HEK293 (cell line): ENCODE measurements around the gene LDLRAD4.

ENCODE experiments used
- CTCF ChIA-PET: fragments of 350-600 bp; formaldehyde crosslinking; extraction: SDS; loops from one replicate; lab custom pipeline; 2021; ENCODE audit warnings: antibody characterized with exemption; lab: Yijun Ruan, JAX
- POLR2A ChIA-PET: fragments of 300-600 bp; formaldehyde crosslinking; extraction: SDS; loops from one replicate; lab custom pipeline; 2020; ENCODE audit warnings: antibody characterized with exemption, inconsistent platforms; lab: Yijun Ruan, JAX
- H3K27ac ChIP-seq: fragments of 200-500 bp; sonication (Bioruptor generic); 2 replicates; pipeline ENCODE4 v1.5.1; 2014; ENCODE audit warnings: low read depth, low read length, control low read depth, inconsistent platforms; ENCODE audit errors: extremely low read depth
- H3K36me3 ChIP-seq, 2 experiments: fragments of 200-500 bp in 1 of 2; sonication (Bioruptor generic) in 1 of 2; 1 replicate in 1 of 2; 2 replicates in 1 of 2; pipeline ENCODE4 v1.5.1; 2014 to 2017; ENCODE audit warnings: inconsistent platforms in 2 of 2, low read length in 2 of 2; ENCODE audit not compliant: control insufficient read depth in 2 of 2, insufficient read depth in 1 of 2
- H3K4me1 ChIP-seq: fragments of 200-500 bp; sonication (Bioruptor generic); 2 replicates; pipeline ENCODE4 v1.5.1; 2014; ENCODE audit warnings: mild to moderate bottlenecking, low read length, inconsistent platforms; ENCODE audit not compliant: control insufficient read depth, insufficient read depth
- H3K4me3 ChIP-seq: 2 replicates; pipeline ENCODE4 v1.5.1; 2011; ENCODE audit warnings: low read depth, mild to moderate bottlenecking, control low read depth, low read length, moderate library complexity
- H3K9me3 ChIP-seq: fragments of 200-500 bp; sonication (Bioruptor generic); 2 replicates; pipeline ENCODE4 v1.5.1; 2014; ENCODE audit warnings: low read depth, low read length, inconsistent platforms; ENCODE audit not compliant: control insufficient read depth, insufficient read depth
- GFI1B ChIP-seq: fragments of 450-650 bp; formaldehyde crosslinking; IDR thresholded peaks from 2 replicates; pipeline ENCODE4 v1.5.1; 2016; ENCODE audit warnings: missing biosample characterization, missing genetic modification characterization
- GLIS1 ChIP-seq: fragments of 450-650 bp; formaldehyde crosslinking; IDR thresholded peaks from 2 replicates; pipeline ENCODE4 v1.5.1; 2016; ENCODE audit warnings: missing biosample characterization, missing genetic modification characterization
- KLF1 ChIP-seq: fragments of 450-650 bp; formaldehyde crosslinking; IDR thresholded peaks from 2 replicates; pipeline ENCODE4 v1.5.1; 2016; ENCODE audit warnings: missing biosample characterization, missing genetic modification characterization
- TRIM28 ChIP-seq: IDR thresholded peaks from 2 replicates; pipeline ENCODE4 v1.6.1; 2011; ENCODE audit warnings: low read length, control low read depth, borderline replicate concordance
- ZFHX2 ChIP-seq: fragments of 450-650 bp; formaldehyde crosslinking; conservative IDR thresholded peaks from 2 replicates; pipeline ENCODE4 v1.5.1; 2016; ENCODE audit warnings: missing biosample characterization, missing genetic modification characterization
- ZNF155 ChIP-seq: fragments of 450-650 bp; formaldehyde crosslinking; IDR thresholded peaks from 2 replicates; pipeline ENCODE4 v1.5.1; 2016; ENCODE audit warnings: missing biosample characterization, missing genetic modification characterization
- ZNF211 ChIP-seq: fragments of 450-650 bp; formaldehyde crosslinking; IDR thresholded peaks from 2 replicates; pipeline ENCODE4 v1.5.1; 2016; ENCODE audit warnings: low read depth, missing biosample characterization, missing genetic modification characterization
- ZNF221 ChIP-seq: fragments of 450-650 bp; formaldehyde crosslinking; IDR thresholded peaks from 2 replicates; pipeline ENCODE4 v1.5.1; 2017; ENCODE audit warnings: missing biosample characterization, missing genetic modification characterization, borderline replicate concordance
- ZNF510 ChIP-seq: fragments of 450-650 bp; formaldehyde crosslinking; IDR thresholded peaks from 2 replicates; pipeline ENCODE4 v1.5.1; 2018; ENCODE audit warnings: mild to moderate bottlenecking, missing genetic modification characterization, missing biosample characterization; ENCODE audit not compliant: insufficient replicate concordance
- ZNF529 ChIP-seq: fragments of 450-650 bp; formaldehyde crosslinking; IDR thresholded peaks from 2 replicates; pipeline ENCODE4 v1.5.1; 2017; ENCODE audit warnings: missing genetic modification characterization, missing biosample characterization; ENCODE audit not compliant: insufficient replicate concordance
- ZNF544 ChIP-seq: fragments of 450-650 bp; formaldehyde crosslinking; IDR thresholded peaks from 2 replicates; pipeline ENCODE4 v1.5.0; 2017; ENCODE audit warnings: missing biosample characterization, missing genetic modification characterization
- TF ChIP-seq, protein P1 (sequence below): fragments of 450-650 bp; formaldehyde crosslinking; IDR thresholded peaks from 2 replicates; pipeline ENCODE4 v1.5.1; 2016; ENCODE audit warnings: missing biosample characterization, missing genetic modification characterization, borderline replicate concordance
- TF ChIP-seq, protein P2 (sequence below): fragments of 450-650 bp; formaldehyde crosslinking; IDR thresholded peaks from 2 replicates; pipeline ENCODE4 v1.5.1; 2016; ENCODE audit warnings: missing biosample characterization, missing genetic modification characterization, borderline replicate concordance
- TF ChIP-seq, protein P3 (sequence below): fragments of 450-650 bp; formaldehyde crosslinking; IDR thresholded peaks from 2 replicates; pipeline ENCODE4 v1.5.1; 2016; ENCODE audit warnings: missing biosample characterization, missing genetic modification characterization
- TF ChIP-seq, protein P4 (sequence below): fragments of 450-650 bp; formaldehyde crosslinking; IDR thresholded peaks from 2 replicates; pipeline ENCODE4 v1.5.1; 2017; ENCODE audit warnings: missing biosample characterization, missing genetic modification characterization
- TF ChIP-seq, protein P5 (sequence below): fragments of 450-650 bp; formaldehyde crosslinking; IDR thresholded peaks from 2 replicates; pipeline ENCODE4 v1.5.1; 2016; ENCODE audit warnings: missing biosample characterization, missing genetic modification characterization
- TF ChIP-seq, protein P6 (sequence below): fragments of 450-650 bp; formaldehyde crosslinking; IDR thresholded peaks from 2 replicates; pipeline ENCODE4 v1.5.1; 2016; ENCODE audit warnings: missing biosample characterization, missing genetic modification characterization, low read depth

LDLRAD4 gene

DNA sequence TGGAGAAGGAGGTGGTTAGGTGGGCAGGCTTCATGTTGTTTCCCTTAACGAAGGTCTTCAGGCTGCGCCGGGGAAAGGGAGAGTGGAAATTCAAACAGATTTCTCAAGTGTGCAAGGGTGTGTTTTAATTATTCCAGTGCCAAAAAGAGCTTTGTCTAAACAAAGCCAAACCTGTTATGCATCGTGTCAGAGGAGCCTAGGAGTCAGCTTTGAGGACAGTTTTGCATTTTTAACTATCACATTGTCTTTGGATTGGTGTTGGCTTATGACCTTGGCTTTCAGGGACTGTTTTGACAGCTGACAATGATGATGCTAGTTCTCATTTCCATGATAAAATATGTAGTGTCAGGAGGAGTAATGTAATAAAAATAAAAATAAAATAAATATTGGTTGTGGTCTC lies 144.8 kb downstream of the LDLRAD4 start (continued):
- TF ChIP-seq, protein P1, sequence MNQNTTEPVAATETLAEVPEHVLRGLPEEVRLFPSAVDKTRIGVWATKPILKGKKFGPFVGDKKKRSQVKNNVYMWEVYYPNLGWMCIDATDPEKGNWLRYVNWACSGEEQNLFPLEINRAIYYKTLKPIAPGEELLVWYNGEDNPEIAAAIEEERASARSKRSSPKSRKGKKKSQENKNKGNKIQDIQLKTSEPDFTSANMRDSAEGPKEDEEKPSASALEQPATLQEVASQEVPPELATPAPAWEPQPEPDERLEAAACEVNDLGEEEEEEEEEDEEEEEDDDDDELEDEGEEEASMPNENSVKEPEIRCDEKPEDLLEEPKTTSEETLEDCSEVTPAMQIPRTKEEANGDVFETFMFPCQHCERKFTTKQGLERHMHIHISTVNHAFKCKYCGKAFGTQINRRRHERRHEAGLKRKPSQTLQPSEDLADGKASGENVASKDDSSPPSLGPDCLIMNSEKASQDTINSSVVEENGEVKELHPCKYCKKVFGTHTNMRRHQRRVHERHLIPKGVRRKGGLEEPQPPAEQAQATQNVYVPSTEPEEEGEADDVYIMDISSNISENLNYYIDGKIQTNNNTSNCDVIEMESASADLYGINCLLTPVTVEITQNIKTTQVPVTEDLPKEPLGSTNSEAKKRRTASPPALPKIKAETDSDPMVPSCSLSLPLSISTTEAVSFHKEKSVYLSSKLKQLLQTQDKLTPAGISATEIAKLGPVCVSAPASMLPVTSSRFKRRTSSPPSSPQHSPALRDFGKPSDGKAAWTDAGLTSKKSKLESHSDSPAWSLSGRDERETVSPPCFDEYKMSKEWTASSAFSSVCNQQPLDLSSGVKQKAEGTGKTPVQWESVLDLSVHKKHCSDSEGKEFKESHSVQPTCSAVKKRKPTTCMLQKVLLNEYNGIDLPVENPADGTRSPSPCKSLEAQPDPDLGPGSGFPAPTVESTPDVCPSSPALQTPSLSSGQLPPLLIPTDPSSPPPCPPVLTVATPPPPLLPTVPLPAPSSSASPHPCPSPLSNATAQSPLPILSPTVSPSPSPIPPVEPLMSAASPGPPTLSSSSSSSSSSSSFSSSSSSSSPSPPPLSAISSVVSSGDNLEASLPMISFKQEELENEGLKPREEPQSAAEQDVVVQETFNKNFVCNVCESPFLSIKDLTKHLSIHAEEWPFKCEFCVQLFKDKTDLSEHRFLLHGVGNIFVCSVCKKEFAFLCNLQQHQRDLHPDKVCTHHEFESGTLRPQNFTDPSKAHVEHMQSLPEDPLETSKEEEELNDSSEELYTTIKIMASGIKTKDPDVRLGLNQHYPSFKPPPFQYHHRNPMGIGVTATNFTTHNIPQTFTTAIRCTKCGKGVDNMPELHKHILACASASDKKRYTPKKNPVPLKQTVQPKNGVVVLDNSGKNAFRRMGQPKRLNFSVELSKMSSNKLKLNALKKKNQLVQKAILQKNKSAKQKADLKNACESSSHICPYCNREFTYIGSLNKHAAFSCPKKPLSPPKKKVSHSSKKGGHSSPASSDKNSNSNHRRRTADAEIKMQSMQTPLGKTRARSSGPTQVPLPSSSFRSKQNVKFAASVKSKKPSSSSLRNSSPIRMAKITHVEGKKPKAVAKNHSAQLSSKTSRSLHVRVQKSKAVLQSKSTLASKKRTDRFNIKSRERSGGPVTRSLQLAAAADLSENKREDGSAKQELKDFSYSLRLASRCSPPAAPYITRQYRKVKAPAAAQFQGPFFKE (tag by site-specific recombination), result no peak

DNA sequence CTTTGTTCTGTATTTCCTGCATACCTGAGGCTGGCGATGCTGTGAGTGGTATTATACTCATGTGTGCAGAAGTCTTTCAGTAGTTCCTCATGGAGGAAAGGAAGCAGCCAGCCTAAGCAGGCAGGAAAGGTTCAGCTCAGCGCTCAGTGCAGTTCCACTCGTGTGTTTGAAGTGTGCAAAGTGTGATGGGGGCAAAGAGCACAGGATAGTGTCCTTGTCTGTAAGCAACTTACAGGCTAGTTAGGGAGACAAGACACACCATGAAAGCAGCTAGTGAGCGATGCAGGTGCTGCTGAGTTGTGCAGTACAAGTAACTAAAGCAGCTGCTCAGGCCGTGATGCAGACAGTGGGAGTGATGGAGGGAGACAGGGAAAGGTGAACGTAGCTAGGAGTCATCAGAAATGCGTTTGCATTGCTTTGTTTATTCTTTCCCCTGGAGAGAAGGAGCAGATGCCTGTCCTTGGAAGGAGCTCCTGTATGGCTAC lies 146.2 kb downstream of the LDLRAD4 start:
- Histone ChIP-seq H3K4me1 (no peaks in the 10 kb centered on the region), H3K27ac (no peak overlapping the region), H3K9me3 (no peaks in the 10 kb centered on the region), H3K4me3 (no peak overlapping the region), H3K36me3 (no peaks in the 10 kb centered on the region)
- TF ChIP-seq GLIS1 (tag by site-specific recombination) (no peak), TRIM28 (no peak), KLF1 (tag by site-specific recombination) (no peak), ZNF211 (no peak), ZNF529 (tag by site-specific recombination) (no peak)
- TF ChIP-seq, protein P2, sequence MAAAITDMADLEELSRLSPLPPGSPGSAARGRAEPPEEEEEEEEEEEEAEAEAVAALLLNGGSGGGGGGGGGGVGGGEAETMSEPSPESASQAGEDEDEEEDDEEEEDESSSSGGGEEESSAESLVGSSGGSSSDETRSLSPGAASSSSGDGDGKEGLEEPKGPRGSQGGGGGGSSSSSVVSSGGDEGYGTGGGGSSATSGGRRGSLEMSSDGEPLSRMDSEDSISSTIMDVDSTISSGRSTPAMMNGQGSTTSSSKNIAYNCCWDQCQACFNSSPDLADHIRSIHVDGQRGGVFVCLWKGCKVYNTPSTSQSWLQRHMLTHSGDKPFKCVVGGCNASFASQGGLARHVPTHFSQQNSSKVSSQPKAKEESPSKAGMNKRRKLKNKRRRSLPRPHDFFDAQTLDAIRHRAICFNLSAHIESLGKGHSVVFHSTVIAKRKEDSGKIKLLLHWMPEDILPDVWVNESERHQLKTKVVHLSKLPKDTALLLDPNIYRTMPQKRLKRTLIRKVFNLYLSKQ (tag by site-specific recombination), result no peak
- ChIA-PET CTCF (interaction anchor here (0.8 kb wide), 1 partner anchor 115 kb away, joined by 3 read pairs; no protein-coding TSS in a partner anchor), POLR2A (no interaction called here)

DNA sequence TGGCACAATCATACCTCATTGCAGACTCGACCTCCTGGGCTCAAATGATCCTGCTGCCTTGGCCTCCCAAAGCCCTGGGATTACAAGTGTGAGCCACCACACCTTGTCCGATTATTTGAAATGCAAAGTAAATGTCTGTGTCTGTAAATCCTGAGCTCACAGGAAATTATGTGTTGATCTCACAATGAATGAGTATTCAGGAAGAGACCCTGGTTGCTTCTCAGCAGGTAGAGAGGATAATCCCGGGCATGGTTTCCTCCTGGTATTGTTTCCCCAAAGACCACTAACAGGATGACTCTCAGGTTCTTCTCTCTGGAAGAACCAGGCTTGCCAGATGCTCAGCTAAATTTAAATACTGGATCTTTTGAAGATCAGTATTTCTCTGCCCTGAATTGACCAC lies 147.6 kb downstream of the LDLRAD4 start:
- H3K27ac ChIP-seq, result no peak overlapping the region
- no peak overlapping the region for H3K4me3 ChIP-seq
- ChIA-PET POLR2A (no interaction called here), CTCF (no interaction called here)
- H3K36me3 ChIP-seq, result no peaks in the 10 kb centered on the region
- no peaks in the 10 kb centered on the region for H3K9me3 ChIP-seq
- H3K4me1 ChIP-seq, result no peaks in the 10 kb centered on the region
- TF ChIP-seq ZNF529 (tag by site-specific recombination), result no peak
- no peak for TF ChIP-seq ZNF221 (tag by site-specific recombination)
- TF ChIP-seq ZNF544 (tag by site-specific recombination), result no peak
- TF ChIP-seq GFI1B (tag by site-specific recombination), result no peak
- TF ChIP-seq, protein P3, sequence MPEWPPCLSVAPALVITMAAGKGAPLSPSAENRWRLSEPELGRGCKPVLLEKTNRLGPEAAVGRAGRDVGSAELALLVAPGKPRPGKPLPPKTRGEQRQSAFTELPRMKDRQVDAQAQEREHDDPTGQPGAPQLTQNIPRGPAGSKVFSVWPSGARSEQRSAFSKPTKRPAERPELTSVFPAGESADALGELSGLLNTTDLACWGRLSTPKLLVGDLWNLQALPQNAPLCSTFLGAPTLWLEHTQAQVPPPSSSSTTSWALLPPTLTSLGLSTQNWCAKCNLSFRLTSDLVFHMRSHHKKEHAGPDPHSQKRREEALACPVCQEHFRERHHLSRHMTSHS (tag by site-specific recombination), result no peak
- TF ChIP-seq ZNF155 (tag by site-specific recombination), result no peak
- no peak for TF ChIP-seq ZFHX2
- TF ChIP-seq, protein P4, sequence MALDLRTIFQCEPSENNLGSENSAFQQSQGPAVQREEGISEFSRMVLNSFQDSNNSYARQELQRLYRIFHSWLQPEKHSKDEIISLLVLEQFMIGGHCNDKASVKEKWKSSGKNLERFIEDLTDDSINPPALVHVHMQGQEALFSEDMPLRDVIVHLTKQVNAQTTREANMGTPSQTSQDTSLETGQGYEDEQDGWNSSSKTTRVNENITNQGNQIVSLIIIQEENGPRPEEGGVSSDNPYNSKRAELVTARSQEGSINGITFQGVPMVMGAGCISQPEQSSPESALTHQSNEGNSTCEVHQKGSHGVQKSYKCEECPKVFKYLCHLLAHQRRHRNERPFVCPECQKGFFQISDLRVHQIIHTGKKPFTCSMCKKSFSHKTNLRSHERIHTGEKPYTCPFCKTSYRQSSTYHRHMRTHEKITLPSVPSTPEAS (tag by site-specific recombination), result no peak
- no peak for TF ChIP-seq ZNF510 (tag by site-specific recombination)
- TF ChIP-seq, protein P5, sequence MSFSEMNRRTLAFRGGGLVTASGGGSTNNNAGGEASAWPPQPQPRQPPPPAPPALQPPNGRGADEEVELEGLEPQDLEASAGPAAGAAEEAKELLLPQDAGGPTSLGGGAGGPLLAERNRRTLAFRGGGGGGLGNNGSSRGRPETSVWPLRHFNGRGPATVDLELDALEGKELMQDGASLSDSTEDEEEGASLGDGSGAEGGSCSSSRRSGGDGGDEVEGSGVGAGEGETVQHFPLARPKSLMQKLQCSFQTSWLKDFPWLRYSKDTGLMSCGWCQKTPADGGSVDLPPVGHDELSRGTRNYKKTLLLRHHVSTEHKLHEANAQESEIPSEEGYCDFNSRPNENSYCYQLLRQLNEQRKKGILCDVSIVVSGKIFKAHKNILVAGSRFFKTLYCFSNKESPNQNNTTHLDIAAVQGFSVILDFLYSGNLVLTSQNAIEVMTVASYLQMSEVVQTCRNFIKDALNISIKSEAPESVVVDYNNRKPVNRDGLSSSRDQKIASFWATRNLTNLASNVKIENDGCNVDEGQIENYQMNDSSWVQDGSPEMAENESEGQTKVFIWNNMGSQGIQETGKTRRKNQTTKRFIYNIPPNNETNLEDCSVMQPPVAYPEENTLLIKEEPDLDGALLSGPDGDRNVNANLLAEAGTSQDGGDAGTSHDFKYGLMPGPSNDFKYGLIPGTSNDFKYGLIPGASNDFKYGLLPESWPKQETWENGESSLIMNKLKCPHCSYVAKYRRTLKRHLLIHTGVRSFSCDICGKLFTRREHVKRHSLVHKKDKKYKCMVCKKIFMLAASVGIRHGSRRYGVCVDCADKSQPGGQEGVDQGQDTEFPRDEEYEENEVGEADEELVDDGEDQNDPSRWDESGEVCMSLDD (tag by site-specific recombination), result no peak
- TF ChIP-seq, protein P6, sequence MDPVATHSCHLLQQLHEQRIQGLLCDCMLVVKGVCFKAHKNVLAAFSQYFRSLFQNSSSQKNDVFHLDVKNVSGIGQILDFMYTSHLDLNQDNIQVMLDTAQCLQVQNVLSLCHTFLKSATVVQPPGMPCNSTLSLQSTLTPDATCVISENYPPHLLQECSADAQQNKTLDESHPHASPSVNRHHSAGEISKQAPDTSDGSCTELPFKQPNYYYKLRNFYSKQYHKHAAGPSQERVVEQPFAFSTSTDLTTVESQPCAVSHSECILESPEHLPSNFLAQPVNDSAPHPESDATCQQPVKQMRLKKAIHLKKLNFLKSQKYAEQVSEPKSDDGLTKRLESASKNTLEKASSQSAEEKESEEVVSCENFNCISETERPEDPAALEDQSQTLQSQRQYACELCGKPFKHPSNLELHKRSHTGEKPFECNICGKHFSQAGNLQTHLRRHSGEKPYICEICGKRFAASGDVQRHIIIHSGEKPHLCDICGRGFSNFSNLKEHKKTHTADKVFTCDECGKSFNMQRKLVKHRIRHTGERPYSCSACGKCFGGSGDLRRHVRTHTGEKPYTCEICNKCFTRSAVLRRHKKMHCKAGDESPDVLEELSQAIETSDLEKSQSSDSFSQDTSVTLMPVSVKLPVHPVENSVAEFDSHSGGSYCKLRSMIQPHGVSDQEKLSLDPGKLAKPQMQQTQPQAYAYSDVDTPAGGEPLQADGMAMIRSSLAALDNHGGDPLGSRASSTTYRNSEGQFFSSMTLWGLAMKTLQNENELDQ (tag by site-specific recombination), result no peak
